Measurements from ENCODE around the gene SPEM1.
"Not testable (repeated sequence)": the region's sequence is repeated elsewhere in the genome, so short reads cannot be mapped to it uniquely, and the experiment has no call there.

The SPEM1 gene

GRCh38 chr17:7469843-7470242 lies 49.7 kb downstream of the SPEM1 start:
- Mint-ChIP-seq H3K36me3 (peaks cover 14% of the 10 kb centered on the region), H3K4me1 (peaks cover 18% of the 10 kb centered on the region)
- H3K9me3 Mint-ChIP-seq; H3K27me3 Mint-ChIP-seq; H3K4me3 Mint-ChIP-seq; ATAC-seq (ENCODE audit: low read depth); DNase-seq (ENCODE audit: low spot score in 2 of 2); H3K27ac Mint-ChIP-seq: not testable (repeated sequence)

GRCh38 chr17:7470457-7470973 lies 50.4 kb downstream of the SPEM1 start:
- not testable (repeated sequence) for H3K9me3 Mint-ChIP-seq; ATAC-seq (ENCODE audit: low read depth); H3K27me3 Mint-ChIP-seq; H3K27ac Mint-ChIP-seq; DNase-seq (ENCODE audit: low spot score in 2 of 2); H3K4me3 Mint-ChIP-seq
- Mint-ChIP-seq H3K36me3 (peaks cover 14% of the 10 kb centered on the region), H3K4me1 (peaks cover 18% of the 10 kb centered on the region)

All from memory B cell (primary cell).